Type B pancreatic cell (in vitro differentiated cells): Measurements from ENCODE around the gene KRT84. TPM values are rescaled to one million over a fixed set of nuclear protein-coding genes. Genes with fewer than 3 reads are reported as not detected.

Experiments
- DNase-seq: peaks from one replicate; pipeline ENCODE4 v3.0.0; 2021; ENCODE audit warnings: mixed read lengths; ENCODE audit not compliant: unreplicated experiment; ENCODE audit errors: extremely low spot score
- H3K27ac Mint-ChIP-seq: 2 replicates; pipeline ENCODE4 v1.8.0; 2021; ENCODE audit warnings: mild to moderate bottlenecking, mixed read lengths
- H3K27me3 Mint-ChIP-seq: 2 replicates; pipeline ENCODE4 v1.8.0; 2021; ENCODE audit warnings: mixed read lengths
- H3K36me3 Mint-ChIP-seq: 2 replicates; pipeline ENCODE4 v1.8.0; 2021; ENCODE audit warnings: mixed read lengths
- H3K4me1 Mint-ChIP-seq: one replicate; pipeline ENCODE4 v1.8.0; 2021; ENCODE audit warnings: mixed read lengths; ENCODE audit not compliant: unreplicated experiment
- H3K4me3 Mint-ChIP-seq: 2 replicates; pipeline ENCODE4 v1.8.0; 2021; ENCODE audit warnings: mild to moderate bottlenecking, mixed read lengths
- H3K9me3 Mint-ChIP-seq: 2 replicates; pipeline ENCODE4 v1.8.0; 2021; ENCODE audit warnings: mixed read lengths
- CTCF ChIP-seq: fragments of 200-600 bp; sonication (generic); conservative IDR thresholded peaks from 2 replicates; pipeline ENCODE4 v1.5.0; 2021; ENCODE audit warnings: antibody characterized with exemption, mild to moderate bottlenecking
- total RNA-seq: library from RNA; stranded (reverse); gene quantifications from 2 replicates; pipeline ENCODE4 v1.2.1, GENCODE V29; 2021; ENCODE audit warnings: low replicate concordance

The KRT84 gene
- total RNA-seq, 1 donor from 2014 or later = not detected

- DNase-seq = no peak
- Mint-ChIP-seq H3K36me3 (no peaks in the 10 kb centered on the region), H3K27ac (no peak overlapping the region), H3K9me3 (no peaks in the 10 kb centered on the region), H3K27me3 (peaks cover 17% of the 10 kb centered on the region), H3K4me3 (no peak overlapping the region), H3K4me1 (peaks cover 7% of the 10 kb centered on the region)
- no peak for TF ChIP-seq CTCF
Measured at GRCh38 chr12:52332381-52332780, 53.1 kb downstream of the KRT84 start.

GRCh38 chr12:52331833-52332232, 53.6 kb downstream of the KRT84 start:
- no peak for DNase-seq
- peaks cover 7% of the 10 kb centered on the region for H3K4me1 Mint-ChIP-seq
- no peak overlapping the region for H3K4me3 Mint-ChIP-seq
- peak overlapping the region; percentile 3 for H3K27ac Mint-ChIP-seq
- no peaks in the 10 kb centered on the region for H3K9me3 Mint-ChIP-seq
- H3K36me3 Mint-ChIP-seq = no peaks in the 10 kb centered on the region
- peaks cover 21% of the 10 kb centered on the region for H3K27me3 Mint-ChIP-seq
- no peak for TF ChIP-seq CTCF

GRCh38 chr12:52331039-52331438, 54.4 kb downstream of the KRT84 start:
- no peak overlapping the region for H3K27ac Mint-ChIP-seq
- no peaks in the 10 kb centered on the region for H3K36me3 Mint-ChIP-seq
- no peaks in the 10 kb centered on the region for H3K9me3 Mint-ChIP-seq
- H3K4me3 Mint-ChIP-seq = no peak overlapping the region
- TF ChIP-seq CTCF = no peak
- H3K4me1 Mint-ChIP-seq = peaks cover 7% of the 10 kb centered on the region
- DNase-seq = no peak
- peaks cover 23% of the 10 kb centered on the region for H3K27me3 Mint-ChIP-seq

GRCh38 chr12:52327830-52328500, 57.5 kb downstream of the KRT84 start:
- no peak overlapping the region for H3K4me3 Mint-ChIP-seq
- no peaks in the 10 kb centered on the region for H3K36me3 Mint-ChIP-seq
- peaks cover 7% of the 10 kb centered on the region for H3K4me1 Mint-ChIP-seq
- H3K27ac Mint-ChIP-seq = no peak overlapping the region
- TF ChIP-seq CTCF = no peak
- H3K9me3 Mint-ChIP-seq = no peaks in the 10 kb centered on the region
- peaks cover 39% of the 10 kb centered on the region for H3K27me3 Mint-ChIP-seq
- DNase-seq = no peak

Other genes starting within 250 kb of the KRT84 start
- 23.1 and 65.1 TPM in 2 replicates for gene KRT80, start 193.6 kb downstream of the KRT84 start, total RNA-seq
- 125 and 293 TPM in 2 replicates for gene KRT7, start 152.4 kb downstream of the KRT84 start, total RNA-seq
- 0.14 TPM in 1 of 2 replicates, not detected in the other for gene KRT86, start 111.0 kb downstream of the KRT84 start, total RNA-seq
- gene KRT81, start 94.1 kb downstream of the KRT84 start, total RNA-seq = 0.31 TPM in 2 replicates
- gene KRT83, start 64.3 kb downstream of the KRT84 start, total RNA-seq = not detected in 2 replicates
- not detected in 2 replicates for gene KRT85, start 18.2 kb downstream of the KRT84 start, total RNA-seq
- not detected in 2 replicates for gene KRT82, start 20.7 kb upstream of the KRT84 start, total RNA-seq
- not detected in 2 replicates for gene KRT75, start 48.7 kb upstream of the KRT84 start, total RNA-seq
- gene KRT6B, start 66.5 kb upstream of the KRT84 start, total RNA-seq = 0.14 TPM in 1 of 2 replicates, not detected in the other
- gene KRT6C, start 88.2 kb upstream of the KRT84 start, total RNA-seq = 0.19 and 0.31 TPM in 2 replicates
- 9.9 and 41.6 TPM in 2 replicates for gene KRT6A, start 107.6 kb upstream of the KRT84 start, total RNA-seq
- gene KRT5, start 134.7 kb upstream of the KRT84 start, total RNA-seq = 13.0 and 25.0 TPM in 2 replicates
- gene KRT71, start 167.5 kb upstream of the KRT84 start, total RNA-seq = 0.50 TPM in 1 of 2 replicates, not detected in the other
- gene KRT74, start 188.2 kb upstream of the KRT84 start, total RNA-seq = 0.10 TPM in 1 of 2 replicates, not detected in the other
- 0.48 and 2.9 TPM in 2 replicates for gene KRT72, start 215.8 kb upstream of the KRT84 start, total RNA-seq
- 0.12 TPM in 1 of 2 replicates, not detected in the other for gene KRT73, start 232.9 kb upstream of the KRT84 start, total RNA-seq